Measurements from ENCODE around the gene RBM7. TPM values are rescaled to one million over a fixed set of nuclear protein-coding genes. Genes with fewer than 3 reads are reported as not detected.

RBM7 gene
- total RNA-seq, 4 donors from 2014 or later: 21.4 to 33.3 (median 23.4) TPM

- DNase-seq (ENCODE audit: low spot score) (no peak), ATAC-seq (ENCODE audit: low FRiP score) (no peak)
- no peak for TF ChIP-seq CTCF (IDR thresholded peaks at IDR 0.05)
These were observed 4.7 kb upstream of the RBM7 start for GRCh38 chr11:114395736-114396135.

GRCh38 chr11:114396916-114397315 lies 3.5 kb upstream of the RBM7 start:
- TF ChIP-seq CTCF (IDR thresholded peaks at IDR 0.05): no peak
- ATAC-seq (ENCODE audit: low FRiP score) (no peak), DNase-seq (ENCODE audit: low spot score) (no peak)

- TF ChIP-seq CTCF (IDR thresholded peaks at IDR 0.05): no peak
- DNase-seq (ENCODE audit: low spot score) (no peak), ATAC-seq (ENCODE audit: low FRiP score) (no peak)
These were observed 3.0 kb upstream of the RBM7 start for GRCh38 chr11:114397349-114397982.

- DNase-seq (ENCODE audit: low spot score): no peak
- no peak for TF ChIP-seq CTCF (IDR thresholded peaks at IDR 0.05)
- ATAC-seq (ENCODE audit: low FRiP score): no peak
These were observed 2.1 kb upstream of the RBM7 start for GRCh38 chr11:114398303-114398920.

GRCh38 chr11:114399490-114400215 lies 813 bp upstream of the RBM7 start:
- no peak for DNase-seq (ENCODE audit: low spot score)
- ATAC-seq (ENCODE audit: low FRiP score): peak; percentile 35
- TF ChIP-seq CTCF (IDR thresholded peaks at IDR 0.05): no peak

GRCh38 chr11:114400915-114401223 lies 403 bp downstream of the RBM7 start:
- DNase-seq (ENCODE audit: low spot score): no peak

More at GRCh38 chr11:114400915-114401223, 403 bp downstream of the RBM7 start:
- TF ChIP-seq CTCF (IDR thresholded peaks at IDR 0.05): no peak
- no peak for ATAC-seq (ENCODE audit: low FRiP score)
